Retinal pigment epithelial cell (primary cell): Measurements from ENCODE around the gene OR51D1.

ENCODE experiments used
- DNase-seq: peaks from one replicate; pipeline ENCODE4 v3.0.0-alpha.2; 2010; ENCODE audit warnings: low read depth
- H3K4me3 ChIP-seq: 2 replicates; pipeline ENCODE4 v1.5.1; 2011; ENCODE audit warnings: mild to moderate bottlenecking, low read length, control low read depth, moderate library complexity
- CTCF ChIP-seq: conservative IDR thresholded peaks from 2 replicates; pipeline ENCODE4 v1.5.1; 2011; ENCODE audit warnings: low read depth, low read length, control low read depth, inconsistent platforms

OR51D1 gene

GRCh38 chr11:4682623-4683419, 45.5 kb downstream of the OR51D1 start:
- DNase-seq, result no peak
- no peak for TF ChIP-seq CTCF
- no peak overlapping the region for H3K4me3 ChIP-seq

- no peak for TF ChIP-seq CTCF
- H3K4me3 ChIP-seq, result no peak overlapping the region
- no peak for DNase-seq
Observed at GRCh38 chr11:4684631-4685285, 47.5 kb downstream of the OR51D1 start.
